GM15510 (cell line): ENCODE data around the gene ZC3H13.

Experiments used
- POLR2A ChIP-seq: IDR thresholded peaks from 3 replicates; pipeline ENCODE4 v1.6.1; 2011; ENCODE audit warnings: borderline replicate concordance; ENCODE audit not compliant: insufficient read length; ENCODE audit errors: extremely low read depth

The ZC3H13 gene

DNA sequence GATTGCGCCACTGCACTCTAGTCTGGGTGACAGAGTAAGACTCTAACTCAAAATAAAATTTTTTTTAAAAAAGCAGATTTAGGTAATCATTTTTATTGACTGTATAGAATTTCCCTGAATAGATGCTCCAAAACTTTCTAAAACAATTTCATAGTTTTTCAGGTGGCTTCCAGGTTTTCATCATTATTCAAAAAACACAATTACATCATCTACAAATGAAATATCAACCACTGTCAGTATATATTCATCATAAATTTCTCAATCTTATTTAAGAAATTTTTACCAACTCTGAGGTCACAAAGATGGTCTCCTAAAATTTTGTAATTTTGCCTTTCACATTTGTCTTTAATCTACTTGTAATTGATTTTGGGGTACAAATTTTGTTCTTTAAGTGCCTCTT is 48.1 kb downstream of the ZC3H13 start:
- no peak for TF ChIP-seq POLR2A

DNA sequence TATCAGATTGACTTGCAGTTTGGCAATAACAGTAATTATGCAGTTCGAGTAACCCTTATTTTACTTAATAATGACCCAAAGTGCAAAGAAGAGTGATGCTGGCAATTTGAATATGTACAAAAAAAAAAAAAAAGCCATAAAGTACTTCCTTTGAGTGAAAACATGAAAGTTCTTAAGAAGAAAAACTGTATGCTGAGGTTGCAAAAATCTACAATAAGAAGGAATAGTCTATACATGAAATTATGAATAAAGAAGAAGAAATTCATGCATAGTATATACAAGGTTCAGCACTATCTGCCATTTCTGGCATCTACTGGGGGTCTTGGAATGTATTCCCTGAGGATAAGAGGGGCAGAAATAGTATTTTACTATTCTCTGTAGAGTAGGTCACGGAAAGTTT is 55.9 kb downstream of the ZC3H13 start:
- TF ChIP-seq POLR2A, result no peak

DNA sequence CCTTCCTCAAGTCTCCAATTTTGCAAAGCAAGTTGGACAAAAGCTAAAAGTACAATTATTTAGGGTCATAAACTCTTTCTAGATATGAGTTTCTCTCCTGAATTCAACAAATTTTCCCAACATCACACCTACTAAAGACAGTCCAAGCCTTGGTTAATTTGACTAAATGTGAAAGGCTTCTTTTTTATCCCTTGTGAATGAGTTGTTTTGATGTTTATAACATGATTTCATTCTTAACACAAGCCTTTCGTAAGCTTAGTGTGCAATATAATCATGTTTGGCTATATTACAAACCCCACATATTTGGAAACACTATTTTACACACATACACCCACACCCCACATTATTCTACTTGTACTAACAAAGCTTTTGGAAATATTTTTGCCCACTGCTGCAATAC is 57.3 kb downstream of the ZC3H13 start:
- TF ChIP-seq POLR2A, result no peak

DNA sequence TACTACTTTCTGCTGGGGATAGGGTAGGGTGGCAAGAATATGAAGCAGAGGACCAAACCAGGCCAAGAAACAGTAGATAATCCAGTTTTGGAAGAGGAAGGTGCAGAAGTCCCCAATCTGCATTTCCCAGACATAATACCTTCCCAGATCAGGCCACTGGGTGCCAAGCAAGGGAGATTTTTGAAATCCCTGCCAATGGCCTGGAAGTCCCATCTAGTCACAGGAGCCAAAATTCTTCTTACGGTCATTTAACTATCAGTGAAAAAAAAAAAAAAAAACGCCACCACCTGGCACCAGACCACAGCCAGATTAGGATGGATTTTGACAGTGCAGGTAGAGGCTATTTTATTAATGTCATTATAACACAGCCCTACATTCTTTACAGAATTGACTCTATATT is 57.8 kb downstream of the ZC3H13 start:
- no peak for TF ChIP-seq POLR2A

DNA sequence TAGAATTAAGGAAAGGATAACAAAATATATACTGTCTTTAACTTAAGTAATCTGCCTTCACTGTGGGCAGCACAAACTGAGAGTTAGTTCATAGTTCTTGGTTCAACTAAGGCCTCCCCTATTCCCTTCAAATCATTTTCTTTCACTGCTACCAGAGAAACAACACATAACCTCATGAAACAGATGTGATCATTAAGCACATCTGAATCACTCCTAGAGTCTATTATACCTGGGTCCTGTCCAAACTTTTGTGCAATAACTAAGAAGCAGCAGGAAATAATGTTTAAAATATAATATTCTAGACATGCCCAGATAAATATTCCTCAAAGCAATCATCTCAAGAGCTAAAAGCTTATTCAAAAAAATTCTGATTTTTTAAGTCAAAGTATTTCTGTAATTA is 62.9 kb downstream of the ZC3H13 start:
- TF ChIP-seq POLR2A, result no peak

DNA sequence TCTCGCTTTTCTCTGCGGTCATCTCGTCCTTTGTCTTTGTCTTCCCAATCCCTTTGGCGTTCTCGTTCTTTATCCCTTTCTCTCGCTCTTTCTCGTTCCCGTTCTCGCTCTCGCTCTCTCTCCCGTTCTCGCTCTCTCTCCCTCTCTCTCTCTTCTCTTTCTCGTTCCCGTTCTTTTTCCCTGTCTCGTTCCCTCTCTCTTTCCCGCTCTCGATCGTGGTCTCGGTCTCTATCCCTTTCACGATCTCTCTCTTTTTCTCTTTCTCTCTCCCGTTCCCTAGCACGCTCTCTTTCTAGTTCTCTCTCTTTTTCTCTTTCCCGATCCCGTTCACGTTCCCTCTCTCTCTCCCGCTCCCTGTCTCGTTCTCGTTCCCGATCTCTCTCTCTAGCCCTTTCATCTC is 77.2 kb downstream of the ZC3H13 start:
- TF ChIP-seq POLR2A, result no peak

DNA sequence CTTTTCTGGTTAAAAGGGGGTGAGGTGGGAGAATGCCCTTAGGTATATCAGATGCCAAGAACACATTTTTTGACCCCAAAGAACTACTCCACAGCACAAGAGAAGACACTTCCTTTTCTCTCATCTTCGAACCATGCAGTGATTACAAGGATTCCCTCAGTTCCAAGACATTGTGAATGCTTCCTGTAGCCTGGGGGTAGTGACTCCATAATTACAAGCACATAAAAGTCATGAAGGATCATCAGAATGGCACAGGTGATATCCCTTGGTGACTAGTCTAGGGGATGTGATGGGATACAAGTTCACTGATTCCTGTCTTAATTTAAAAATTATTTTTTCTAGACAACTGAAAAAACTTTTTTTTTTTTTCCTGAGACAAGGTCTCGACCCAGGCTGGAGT is 78.0 kb downstream of the ZC3H13 start:
- no peak for TF ChIP-seq POLR2A

DNA sequence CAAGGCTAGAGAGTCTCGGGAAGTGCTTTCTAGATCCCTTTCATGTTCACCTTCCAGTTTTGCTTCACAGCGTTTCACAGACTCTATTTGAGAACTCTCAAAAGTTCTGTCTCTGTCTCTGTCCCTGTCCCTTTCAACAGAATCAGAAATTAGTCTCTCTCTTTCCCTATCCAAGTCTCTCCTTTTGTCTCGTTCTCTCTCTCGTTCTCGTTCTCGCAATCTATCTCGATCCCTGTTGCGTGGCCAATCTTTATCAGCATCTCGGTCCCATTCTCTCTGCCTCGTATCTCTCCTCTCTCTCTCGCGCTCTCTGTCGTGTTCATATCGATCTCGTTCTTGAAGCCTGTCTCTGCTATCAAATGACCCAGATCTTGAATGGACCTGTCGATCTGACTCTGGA is 85.0 kb downstream of the ZC3H13 start:
- TF ChIP-seq POLR2A, result no peak

DNA sequence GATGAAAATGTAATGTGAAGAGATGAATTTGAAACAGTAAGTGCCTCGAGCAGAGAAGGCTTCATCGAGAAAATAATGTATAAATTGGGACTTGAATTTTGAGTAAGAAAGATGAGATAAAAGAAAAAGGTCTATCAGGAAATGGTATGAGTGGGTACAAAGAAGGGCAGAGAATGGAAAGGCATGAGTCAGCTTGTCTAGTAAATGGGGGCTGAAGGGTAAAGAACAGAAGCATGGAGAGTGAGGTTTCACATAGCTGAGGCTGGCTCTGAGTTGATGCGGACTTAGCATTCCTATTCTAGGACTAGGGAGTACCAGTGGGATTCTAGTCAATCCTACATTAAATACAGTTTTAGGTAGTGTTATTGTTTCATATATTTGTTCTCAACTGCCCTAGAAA is 85.8 kb downstream of the ZC3H13 start:
- no peak for TF ChIP-seq POLR2A

DNA sequence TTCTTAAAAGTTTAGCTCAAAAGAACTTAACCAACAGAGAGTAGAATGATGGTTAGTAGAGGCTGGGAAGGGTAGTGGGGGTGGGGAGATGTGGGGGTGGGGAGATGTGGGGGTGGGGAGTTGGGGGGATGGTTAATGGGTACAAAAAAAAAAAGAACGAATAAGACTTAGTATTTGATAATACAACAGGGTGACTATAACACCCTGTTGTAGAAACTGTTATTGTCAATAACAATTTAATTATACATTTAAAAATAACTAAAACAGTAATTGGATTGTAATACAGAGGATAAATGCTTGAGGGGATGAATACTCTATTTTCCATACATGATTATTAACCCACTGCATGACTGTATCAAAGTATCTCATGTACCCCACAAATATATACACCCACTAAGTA is 91.1 kb downstream of the ZC3H13 start:
- no peak for TF ChIP-seq POLR2A

DNA sequence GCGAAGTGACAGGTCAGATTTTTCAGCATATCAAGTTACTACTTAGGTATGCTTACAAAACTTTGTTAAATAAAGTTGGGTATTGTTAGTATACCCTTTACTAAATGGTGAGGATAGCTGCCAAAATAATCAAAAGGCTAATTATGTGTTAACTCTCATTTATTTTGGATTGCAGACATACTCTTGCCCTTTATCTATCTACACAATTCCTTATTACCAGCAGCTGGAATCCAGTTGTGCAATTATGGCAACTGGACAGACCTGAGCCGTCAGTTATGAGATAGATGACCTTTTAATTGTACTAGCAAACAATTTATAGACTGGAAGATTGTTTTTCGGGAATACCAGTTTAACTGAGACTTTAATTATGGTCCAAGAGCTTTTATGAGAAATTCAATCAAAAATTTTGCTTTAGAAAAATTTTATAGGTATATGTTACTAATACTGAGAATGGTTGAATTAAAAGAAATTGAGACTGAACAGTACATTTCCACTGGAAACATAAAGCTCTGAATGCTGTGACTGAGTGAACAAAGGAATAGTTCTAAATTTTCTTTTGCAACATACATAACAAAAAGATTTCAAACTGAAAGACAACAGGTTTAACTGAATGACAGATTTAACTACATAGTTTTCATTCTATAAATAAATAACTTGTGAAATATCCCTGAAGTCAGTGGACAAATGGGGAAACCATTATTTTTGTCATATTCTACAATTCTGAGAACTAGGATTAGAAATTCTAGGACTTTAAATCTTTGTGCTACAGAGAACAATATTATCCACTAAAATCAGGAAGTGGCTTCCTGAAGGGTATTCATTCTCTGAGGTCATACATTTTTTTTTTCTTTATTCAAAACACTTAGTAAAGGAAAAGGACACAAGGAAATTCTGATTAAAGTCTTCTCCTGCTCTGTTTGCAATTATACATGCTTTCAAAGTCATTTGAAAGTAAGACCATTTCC is 97.4 kb downstream of the ZC3H13 start:
- TF ChIP-seq POLR2A, result no peak

DNA sequence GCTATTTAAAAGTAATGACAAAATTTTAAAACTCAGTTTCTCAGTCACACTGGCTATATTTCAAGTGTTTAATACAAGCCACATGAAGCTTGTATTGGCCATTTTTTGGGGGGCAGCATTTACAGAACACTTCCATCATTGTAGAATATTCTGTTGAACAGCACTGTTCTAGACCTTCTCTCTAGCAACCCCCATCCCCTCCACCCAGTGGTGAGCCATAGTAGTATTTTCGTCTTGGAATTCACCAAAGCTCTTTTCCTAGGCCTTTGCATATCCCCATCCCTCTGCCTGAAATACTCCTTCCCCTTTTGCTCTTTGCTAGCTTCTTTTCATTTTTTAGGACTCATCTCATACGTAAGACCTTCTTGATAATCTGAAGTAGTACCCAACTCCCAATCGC is 99.5 kb downstream of the ZC3H13 start:
- no peak for TF ChIP-seq POLR2A

DNA sequence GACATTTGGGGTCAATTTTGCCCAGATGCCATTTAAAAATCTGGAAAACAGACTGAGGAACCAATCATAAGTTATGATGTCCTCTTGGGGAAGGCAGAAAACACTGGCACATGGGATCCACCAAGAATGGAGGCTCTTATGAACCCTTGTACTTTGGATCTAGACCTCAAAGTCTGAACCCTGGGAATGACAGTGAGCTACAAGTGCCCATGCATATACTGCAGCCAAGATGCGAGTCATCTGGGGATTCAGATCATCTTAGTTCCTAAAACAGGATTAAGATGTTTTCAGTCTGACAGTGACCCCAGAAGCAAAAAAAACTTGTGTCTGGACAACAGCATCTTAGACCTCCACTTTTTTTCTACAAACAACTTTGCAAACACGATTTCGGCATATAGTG is 100.8 kb downstream of the ZC3H13 start:
- no peak for TF ChIP-seq POLR2A

DNA sequence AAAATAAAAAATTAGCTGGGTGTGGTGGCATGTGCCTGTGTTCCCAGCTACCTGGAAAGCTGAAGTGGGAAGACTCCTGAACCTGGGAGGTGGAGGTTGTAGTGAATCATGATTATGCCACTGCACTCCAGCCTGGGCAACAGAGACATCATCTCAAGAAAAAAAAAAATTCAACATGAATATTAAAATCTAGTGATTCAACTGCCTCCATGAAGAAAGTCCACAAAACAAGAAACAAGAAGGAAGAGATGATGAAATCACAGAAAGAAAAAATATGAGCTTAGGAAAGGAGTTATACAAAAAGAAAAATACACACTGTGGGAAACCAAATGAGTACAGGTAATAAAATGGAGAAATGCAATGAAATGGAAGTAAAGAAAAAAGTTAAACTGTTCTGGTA is 101.4 kb downstream of the ZC3H13 start:
- no peak for TF ChIP-seq POLR2A

DNA sequence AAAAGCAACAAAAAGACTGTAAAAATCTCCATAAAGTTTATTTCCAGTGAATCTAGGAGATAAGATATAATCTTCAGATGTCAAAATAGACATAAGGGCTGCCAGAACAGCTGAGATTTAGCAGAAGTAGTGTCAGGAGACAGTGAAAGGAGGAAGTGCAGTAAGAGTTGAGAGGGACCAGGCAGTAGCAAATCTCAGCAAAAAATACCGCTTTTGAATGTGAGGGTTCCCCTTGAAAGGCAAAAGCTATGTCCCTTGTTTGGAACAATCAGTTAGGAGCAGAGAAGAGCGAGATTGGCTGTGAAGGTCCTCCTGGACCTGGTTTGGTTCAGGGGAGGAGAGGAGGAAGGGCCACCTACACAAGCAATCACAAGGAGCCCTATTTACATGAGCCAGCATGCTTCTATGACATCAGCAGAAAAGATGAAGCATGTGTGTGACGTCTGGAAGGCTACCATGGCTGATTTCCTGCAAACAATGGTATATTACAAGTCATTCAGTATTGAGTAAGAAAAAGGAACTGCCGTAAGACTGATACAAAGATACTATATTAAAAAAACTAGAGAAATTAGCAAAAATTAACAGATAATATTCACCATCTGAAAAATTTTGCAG is 102.1 kb downstream of the ZC3H13 start:
- no peak for TF ChIP-seq POLR2A

DNA sequence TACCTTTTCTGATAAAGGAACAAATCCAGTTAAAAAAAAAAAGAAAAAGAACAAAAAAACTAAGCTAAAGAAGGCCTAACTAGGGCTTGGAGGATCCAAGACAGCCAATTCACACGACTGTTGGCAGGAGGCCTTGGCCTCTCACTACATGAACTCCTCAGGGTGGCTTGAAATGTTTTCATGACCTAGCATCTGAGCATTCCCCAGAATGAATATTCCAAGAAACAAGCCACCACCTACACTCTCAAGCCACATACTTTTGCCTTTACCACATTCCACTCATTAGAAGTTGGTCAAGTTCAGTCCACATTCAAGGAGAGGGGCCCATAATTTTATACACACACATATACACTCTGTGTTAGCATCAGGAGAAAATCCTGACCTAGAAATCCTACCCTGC is 103.4 kb downstream of the ZC3H13 start:
- TF ChIP-seq POLR2A, result no peak

DNA sequence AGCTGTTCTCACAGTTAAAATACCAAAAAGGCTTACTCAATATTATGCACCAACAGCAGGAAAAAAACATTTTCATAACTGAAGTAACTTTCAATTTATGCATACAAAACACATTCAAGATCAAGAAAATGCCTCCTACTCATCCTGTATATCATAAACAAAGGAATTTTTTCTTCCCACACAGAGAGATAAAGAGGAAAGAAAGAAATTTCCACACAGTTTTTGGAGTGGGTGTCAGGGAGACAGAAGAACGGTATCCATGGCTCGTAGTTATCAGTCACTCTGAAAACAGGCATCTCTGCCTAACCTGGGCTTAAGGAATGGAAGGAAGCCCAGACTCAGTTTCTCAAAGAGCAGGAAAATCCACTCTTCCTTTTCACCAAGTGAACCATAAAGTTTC is 108.6 kb downstream of the ZC3H13 start:
- no peak for TF ChIP-seq POLR2A

DNA sequence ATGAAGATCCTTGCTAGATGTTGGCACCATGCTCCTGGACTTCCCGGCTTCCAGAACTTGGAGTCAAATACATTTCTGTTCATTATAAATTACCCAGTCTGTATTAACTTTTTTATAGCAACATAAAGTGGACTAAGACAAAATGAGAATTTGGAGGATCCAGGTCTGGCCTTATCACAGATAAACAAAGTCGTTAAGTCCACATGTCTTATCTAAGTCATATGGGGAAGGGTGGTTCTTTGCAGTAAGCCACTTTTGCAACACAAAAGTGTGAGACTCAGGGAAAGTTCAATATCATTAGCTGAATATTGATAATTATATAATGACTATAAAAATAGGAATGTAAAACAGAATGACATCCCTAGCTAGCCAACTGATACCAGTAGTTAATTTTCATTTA is 109.4 kb downstream of the ZC3H13 start:
- no peak for TF ChIP-seq POLR2A
